NCI-H1092 treated with DMSO at 0.1 percent for 48 hours (cell line): Measurements from ENCODE around the gene CLDN9.
A peak's percentile ranks its signal among the peaks of the same experiment; 100 is the strongest.

Experiments used
- DNase-seq: peaks from one replicate; lab custom pipeline; 2025; lab: John Stamatoyannopoulos, UW

Gene CLDN9

GRCh38 chr16:2974319-2975056 is 38.2 kb upstream of the CLDN9 start:
- no peak for DNase-seq

- no peak for DNase-seq
Observed at GRCh38 chr16:2975161-2975795, 37.4 kb upstream of the CLDN9 start.

- DNase-seq = peak; percentile 45
Observed at GRCh38 chr16:2976201-2976600, 36.5 kb upstream of the CLDN9 start.

GRCh38 chr16:2976673-2977072 is 36.0 kb upstream of the CLDN9 start:
- DNase-seq = no peak

- peak; percentile 95 for DNase-seq
Observed at GRCh38 chr16:2977440-2977839, 35.3 kb upstream of the CLDN9 start.

- no peak for DNase-seq
Observed at GRCh38 chr16:2979669-2980226, 33.0 kb upstream of the CLDN9 start.

GRCh38 chr16:2980227-2981176 is 32.2 kb upstream of the CLDN9 start, which contains the start of gene PKMYT1:
Gene PKMYT1, minus strand, starts transcription at chr16:2980446. Its CDS starts 789 bp downstream, at chr16:2979657.
- DNase-seq = peak; percentile 86

- DNase-seq = no peak
Observed at GRCh38 chr16:2981177-2981898, 31.4 kb upstream of the CLDN9 start.

- no peak for DNase-seq
Observed at GRCh38 chr16:2981899-2982250, 30.8 kb upstream of the CLDN9 start.

GRCh38 chr16:2982402-2982801 is 30.3 kb upstream of the CLDN9 start:
- no peak for DNase-seq

- peak; percentile 69 for DNase-seq
Observed at GRCh38 chr16:2983706-2984136, 29.0 kb upstream of the CLDN9 start.

GRCh38 chr16:2985462-2985861 is 27.3 kb upstream of the CLDN9 start:
- no peak for DNase-seq

- no peak for DNase-seq
Observed at GRCh38 chr16:2985893-2986355, 26.8 kb upstream of the CLDN9 start.

- no peak for DNase-seq
Observed at GRCh38 chr16:2986623-2987188, 26.0 kb upstream of the CLDN9 start.

- no peak for DNase-seq
Observed at GRCh38 chr16:2987286-2987685, 25.4 kb upstream of the CLDN9 start.

- DNase-seq = no peak
Observed at GRCh38 chr16:2987833-2988232, 24.9 kb upstream of the CLDN9 start.

- DNase-seq = no peak
Observed at GRCh38 chr16:2988590-2989099, 24.1 kb upstream of the CLDN9 start.

GRCh38 chr16:2990891-2991290 is 21.8 kb upstream of the CLDN9 start:
- no peak for DNase-seq

- DNase-seq = no peak
Observed at GRCh38 chr16:2991566-2992261, 21.0 kb upstream of the CLDN9 start.

- no peak for DNase-seq
Observed at GRCh38 chr16:2992383-2993081, 20.2 kb upstream of the CLDN9 start.
